GM21390 (cell line): Measurements from ENCODE around the gene CCNDBP1.
"Not testable (repeated sequence)": the region's sequence is repeated elsewhere in the genome, so short reads cannot be mapped to it uniquely, and the experiment has no call there.

Experiments
- ATAC-seq: cut with Tn5 transposase; IDR thresholded peaks from one replicate; pipeline ENCODE4 v1.9.1; 2021; ENCODE audit not compliant: unreplicated experiment

Gene CCNDBP1

GRCh38 chr15:43214169-43214568 lies 29.0 kb downstream of the CCNDBP1 start:
- no peak for ATAC-seq

DNA sequence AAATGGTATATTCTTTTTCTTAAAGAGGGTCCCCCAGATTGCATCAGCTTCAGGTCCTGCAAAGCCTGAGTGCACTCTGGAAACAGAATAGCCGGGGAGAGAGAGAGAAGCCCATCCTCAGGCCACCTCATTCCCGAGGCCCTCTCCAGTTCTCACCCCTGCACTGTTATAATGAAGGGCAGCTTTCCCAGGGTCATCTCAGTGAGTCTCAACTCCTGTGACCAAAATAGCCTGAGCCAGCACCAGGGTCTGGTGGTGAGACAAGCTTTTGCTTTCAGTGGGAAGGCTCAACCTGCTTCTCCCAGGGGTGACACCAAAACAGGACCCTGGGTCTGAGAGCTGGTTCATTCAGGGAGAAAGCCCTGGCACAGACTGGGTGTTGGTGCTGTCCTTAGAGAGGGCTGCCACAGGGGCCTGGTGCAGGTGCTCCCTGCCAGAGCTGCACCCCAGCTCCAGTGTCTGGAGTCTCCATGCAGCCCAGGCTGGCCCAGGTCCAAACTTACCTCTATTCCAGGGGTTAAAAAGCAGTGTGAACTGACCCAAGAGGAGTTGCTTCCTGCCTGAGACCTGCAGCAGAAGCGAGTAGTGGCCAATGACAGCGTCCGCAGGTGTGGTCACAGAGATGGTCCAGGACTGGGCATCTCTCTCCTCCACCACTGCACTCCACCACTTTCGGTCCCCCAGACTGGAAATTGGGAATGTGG lies 29.5 kb downstream of the CCNDBP1 start:
- no peak for ATAC-seq

- no peak for ATAC-seq
These were observed 30.8 kb downstream of the CCNDBP1 start for GRCh38 chr15:43215961-43216360.

- no peak for ATAC-seq
These were observed 33.9 kb downstream of the CCNDBP1 start for GRCh38 chr15:43218908-43219706.

GRCh38 chr15:43219929-43220928 lies 35.0 kb downstream of the CCNDBP1 start:
- no peak for ATAC-seq

GRCh38 chr15:43220991-43221403 lies 35.8 kb downstream of the CCNDBP1 start, which contains the start of gene EPB42:
Gene EPB42, minus strand, starts transcription at chr15:43221018. Its CDS starts 193 bp downstream, at chr15:43220825.
- no peak for ATAC-seq

DNA sequence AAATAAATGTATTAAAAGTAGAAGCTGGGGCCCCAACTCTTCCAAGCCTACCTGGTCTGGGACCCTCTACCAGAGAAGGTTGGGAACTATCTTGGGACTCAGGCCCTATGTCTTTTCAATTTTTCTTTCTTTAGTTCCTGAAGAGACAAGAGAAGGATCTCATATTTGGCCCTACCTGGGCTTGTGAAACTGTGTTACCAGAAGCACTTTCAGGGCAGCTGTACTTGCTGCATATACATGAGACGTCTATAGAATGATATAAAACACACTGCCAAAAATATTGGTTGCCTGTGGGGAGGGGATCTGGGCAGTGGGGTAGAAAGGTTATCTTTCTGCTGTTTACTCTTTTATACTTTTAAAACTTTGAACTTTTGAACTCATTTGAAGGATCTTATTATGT lies 36.2 kb downstream of the CCNDBP1 start:
- no peak for ATAC-seq

GRCh38 chr15:43225201-43225949 lies 40.2 kb downstream of the CCNDBP1 start:
- ATAC-seq, result no peak

DNA sequence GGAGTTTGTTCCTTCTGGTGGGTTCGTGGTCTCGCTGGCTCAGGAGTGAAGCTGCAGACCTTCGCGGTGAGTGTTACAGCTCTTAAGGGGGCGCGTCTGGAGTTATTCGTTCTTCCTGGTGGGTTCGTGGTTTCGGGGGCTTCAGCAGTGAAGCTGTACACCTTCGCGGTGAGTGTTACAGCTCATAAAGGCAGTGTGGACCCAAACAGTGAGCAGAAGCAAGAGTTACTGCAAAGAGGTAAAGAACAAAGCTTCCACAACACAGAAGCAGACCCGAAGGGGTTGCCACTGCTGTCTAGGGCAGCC lies 40.7 kb downstream of the CCNDBP1 start:
- ATAC-seq, result not testable (repeated sequence)

DNA sequence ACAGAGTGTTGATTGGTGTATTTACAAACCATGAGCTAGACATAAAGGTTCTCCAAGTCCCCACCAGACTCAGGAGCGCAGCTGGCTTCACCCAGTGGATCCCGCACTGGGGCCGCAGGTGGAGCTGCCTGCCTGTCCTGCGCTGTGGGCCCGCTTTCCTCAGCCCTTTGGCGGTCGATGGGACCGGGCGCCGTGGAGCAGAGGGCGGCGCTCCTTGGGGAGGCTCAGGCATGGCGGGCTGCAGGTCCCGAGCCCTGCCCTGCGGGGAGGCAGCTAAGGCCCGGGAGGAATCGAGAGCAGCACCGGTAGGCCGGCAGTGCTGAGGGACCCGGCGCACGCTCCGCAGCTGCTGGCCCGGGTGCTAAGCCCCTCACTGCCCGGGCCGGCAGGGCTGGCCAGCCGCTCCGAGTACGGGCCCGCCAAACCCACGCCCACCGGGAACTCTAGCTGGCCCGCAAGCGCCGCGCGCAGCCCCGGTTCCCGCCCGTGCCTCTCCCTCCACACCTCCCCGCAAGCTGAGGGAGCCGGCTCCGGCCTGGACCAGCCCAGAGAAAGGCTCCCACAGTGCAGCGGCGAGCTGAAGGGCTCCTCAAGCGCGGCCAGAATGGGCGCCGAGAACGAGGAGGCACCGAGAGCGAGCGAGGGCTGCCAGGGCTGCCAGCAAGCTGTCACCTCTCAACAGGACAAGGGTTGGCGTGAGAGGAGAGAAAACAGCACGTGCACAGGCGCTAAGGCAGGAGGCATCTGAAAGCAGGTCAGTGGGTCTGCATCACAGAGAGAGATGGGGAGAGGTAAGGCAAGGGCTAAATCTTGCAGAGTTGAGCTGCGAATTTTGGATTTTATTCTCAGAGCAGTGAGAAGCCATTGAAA lies 41.5 kb downstream of the CCNDBP1 start:
- ATAC-seq, result no peak

GRCh38 chr15:43229977-43230376 lies 44.8 kb downstream of the CCNDBP1 start:
- no peak for ATAC-seq

GRCh38 chr15:43230640-43231115 lies 45.5 kb downstream of the CCNDBP1 start:
- ATAC-seq, result no peak

DNA sequence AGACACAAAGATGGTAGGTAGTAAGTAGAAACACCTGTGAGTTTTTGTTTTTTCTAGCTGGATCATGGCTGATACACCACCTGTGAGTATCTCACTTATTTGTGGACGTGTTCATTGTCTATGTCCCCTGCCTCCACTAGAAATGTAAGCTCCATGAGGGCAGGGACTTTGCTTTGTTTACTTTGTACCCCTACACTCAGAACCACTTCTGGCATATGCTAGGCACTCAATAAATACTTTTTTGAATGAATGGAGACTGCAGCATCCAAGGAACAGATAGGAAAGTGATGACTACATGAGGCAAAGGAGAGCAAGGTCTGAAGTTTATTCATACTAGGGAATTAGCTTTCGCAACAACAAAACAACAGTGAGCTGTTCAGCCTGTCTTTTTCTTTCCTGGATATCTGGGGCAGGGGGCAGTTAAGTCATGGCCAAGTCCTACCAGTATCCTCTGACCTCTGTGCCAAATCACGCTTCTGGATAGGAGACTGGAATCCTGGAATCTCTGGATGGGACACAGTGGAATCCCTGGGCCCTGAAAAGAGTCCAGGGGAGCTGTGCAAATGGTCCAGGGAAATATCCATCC lies 47.2 kb downstream of the CCNDBP1 start:
- ATAC-seq, result no peak

DNA sequence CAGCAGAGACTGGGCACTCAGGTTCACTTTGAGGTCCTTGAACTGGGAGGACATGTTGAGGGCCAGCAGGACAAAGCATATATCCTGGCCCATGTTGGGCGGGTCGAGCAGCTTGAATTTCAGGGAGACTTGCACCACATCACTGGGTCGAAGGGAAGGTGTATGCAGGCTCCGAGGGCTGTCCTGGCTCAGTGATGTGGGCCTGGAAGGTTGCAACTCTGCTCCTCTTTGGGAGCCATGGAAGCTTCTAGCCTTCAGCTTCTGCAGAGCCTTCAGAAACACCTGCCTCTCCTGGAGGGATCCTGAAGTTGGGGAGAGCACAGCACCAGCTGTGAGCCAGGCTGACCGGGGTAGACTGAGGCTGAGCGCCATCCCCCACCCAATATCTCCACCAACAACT lies 50.3 kb downstream of the CCNDBP1 start:
- no peak for ATAC-seq

GRCh38 chr15:43237842-43238470 lies 52.8 kb downstream of the CCNDBP1 start:
- no peak for ATAC-seq

DNA sequence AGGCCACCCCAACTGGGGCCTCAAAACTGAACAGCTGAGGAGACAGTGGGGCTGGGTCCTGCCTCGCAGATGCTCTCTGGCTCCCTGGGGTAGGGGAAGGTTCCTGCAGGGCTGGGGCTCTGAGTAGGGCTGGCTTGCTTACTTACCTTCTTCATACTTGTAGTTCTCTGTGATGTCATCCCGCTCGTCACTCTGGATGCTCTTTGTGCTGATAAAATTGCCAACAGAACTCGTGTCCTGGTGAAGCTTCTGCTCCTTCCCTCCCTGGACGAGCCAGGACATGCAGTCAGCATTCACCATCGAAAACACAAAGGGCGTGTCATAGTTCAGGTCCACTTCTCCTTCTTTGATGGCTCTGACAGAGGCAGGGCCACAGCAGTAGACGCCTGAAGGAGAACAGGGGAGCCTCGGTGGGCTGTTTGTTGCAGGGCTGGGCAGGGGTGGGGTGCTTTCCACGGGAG lies 53.5 kb downstream of the CCNDBP1 start:
- no peak for ATAC-seq

GRCh38 chr15:43239732-43240491 lies 54.7 kb downstream of the CCNDBP1 start:
- ATAC-seq, result no peak

DNA sequence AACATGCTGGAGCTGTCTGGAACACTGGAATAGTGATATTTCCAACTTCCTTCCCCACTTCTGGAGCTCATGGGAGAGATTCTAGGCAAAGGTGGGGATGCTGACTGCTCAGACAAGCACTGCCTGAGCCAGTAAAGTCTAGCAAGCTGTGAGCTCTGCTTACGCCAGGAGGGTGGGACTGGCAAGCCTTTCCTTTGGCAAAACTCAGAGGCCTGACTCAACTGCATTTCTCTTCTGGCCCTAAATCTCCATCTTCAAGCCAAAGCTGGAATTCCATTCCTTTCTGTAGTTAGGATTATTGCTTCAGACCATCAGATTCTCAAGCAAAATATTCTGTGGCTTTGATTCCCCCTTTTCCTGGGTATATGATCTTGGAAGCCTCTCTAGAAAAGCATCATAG lies 55.9 kb downstream of the CCNDBP1 start:
- ATAC-seq, result no peak
